ENCODE data around the gene STK39.

Gene STK39

GRCh38 chr2:168096158-168096557 lies 151.2 kb downstream of the STK39 start:
- Mint-ChIP-seq H3K27me3 (ENCODE audit: low read depth) (no peaks in the 10 kb centered on the region), H3K4me1 (no peaks in the 10 kb centered on the region)

GRCh38 chr2:168091986-168092385 lies 155.4 kb downstream of the STK39 start:
- Mint-ChIP-seq H3K36me3 (ENCODE audit: low read depth) (peaks cover 10% of the 10 kb centered on the region), H3K27me3 (ENCODE audit: low read depth) (no peaks in the 10 kb centered on the region), H3K27ac (no peak overlapping the region), H3K4me3 (no peak overlapping the region), H3K9me3 (no peaks in the 10 kb centered on the region), H3K4me1 (peaks cover 5% of the 10 kb centered on the region)
- TF ChIP-seq CTCF (IDR thresholded peaks at IDR 0.05; ENCODE audit: unreplicated experiment in 3 of 3): no peak

More at GRCh38 chr2:168096158-168096557, 151.2 kb downstream of the STK39 start:
- Mint-ChIP-seq H3K27ac (no peak overlapping the region), H3K36me3 (ENCODE audit: low read depth) (peaks cover 35% of the 10 kb centered on the region), H3K4me3 (no peak overlapping the region), H3K9me3 (no peaks in the 10 kb centered on the region)
- TF ChIP-seq CTCF (IDR thresholded peaks at IDR 0.05; ENCODE audit: unreplicated experiment in 3 of 3): no peak

GRCh38 chr2:168090366-168091135 lies 156.8 kb downstream of the STK39 start:
- Mint-ChIP-seq H3K4me3 (no peak overlapping the region), H3K27ac (no peak overlapping the region), H3K4me1 (peaks cover 14% of the 10 kb centered on the region), H3K36me3 (ENCODE audit: low read depth) (peaks cover 5% of the 10 kb centered on the region), H3K9me3 (no peaks in the 10 kb centered on the region), H3K27me3 (ENCODE audit: low read depth) (no peaks in the 10 kb centered on the region)
- TF ChIP-seq CTCF (IDR thresholded peaks at IDR 0.05; ENCODE audit: unreplicated experiment in 3 of 3): no peak

- Mint-ChIP-seq H3K4me1 (peaks cover 28% of the 10 kb centered on the region), H3K27ac (no peak overlapping the region), H3K9me3 (no peaks in the 10 kb centered on the region), H3K4me3 (no peak overlapping the region), H3K36me3 (ENCODE audit: low read depth) (peaks cover 7% of the 10 kb centered on the region), H3K27me3 (ENCODE audit: low read depth) (no peaks in the 10 kb centered on the region)
- no peak for TF ChIP-seq CTCF (IDR thresholded peaks at IDR 0.05; ENCODE audit: unreplicated experiment in 3 of 3)
Observed at GRCh38 chr2:168089200-168089599, 158.2 kb downstream of the STK39 start.

GRCh38 chr2:168087401-168087800 lies 160.0 kb downstream of the STK39 start:
- H3K4me3 Mint-ChIP-seq: no peak overlapping the region
- H3K9me3 Mint-ChIP-seq: peaks cover 4% of the 10 kb centered on the region
- H3K27me3 Mint-ChIP-seq (ENCODE audit: low read depth): no peaks in the 10 kb centered on the region
- no peak for TF ChIP-seq CTCF (IDR thresholded peaks at IDR 0.05; ENCODE audit: unreplicated experiment in 3 of 3)
- H3K27ac Mint-ChIP-seq: no peak overlapping the region
- peaks cover 19% of the 10 kb centered on the region for H3K36me3 Mint-ChIP-seq (ENCODE audit: low read depth)
- peaks cover 29% of the 10 kb centered on the region for H3K4me1 Mint-ChIP-seq

GRCh38 chr2:168086851-168087250 lies 160.5 kb downstream of the STK39 start:
- H3K27me3 Mint-ChIP-seq (ENCODE audit: low read depth): no peaks in the 10 kb centered on the region
- peaks cover 29% of the 10 kb centered on the region for H3K4me1 Mint-ChIP-seq

More at GRCh38 chr2:168086851-168087250, 160.5 kb downstream of the STK39 start:
- Mint-ChIP-seq H3K27ac (peak overlapping the region in 1 of 3 experiments; percentile 84), H3K9me3 (peaks cover 9% of the 10 kb centered on the region), H3K36me3 (ENCODE audit: low read depth) (peaks cover 24% of the 10 kb centered on the region), H3K4me3 (no peak overlapping the region)
- no peak for TF ChIP-seq CTCF (IDR thresholded peaks at IDR 0.05; ENCODE audit: unreplicated experiment in 3 of 3)

Data from nephron (organoid).